Karpas-422 (cell line): Measurements from ENCODE around the gene RALGAPB. TPM values are rescaled to one million over a fixed set of nuclear protein-coding genes. Genes with fewer than 3 reads are reported as not detected.

Experiments
- DNase-seq: peaks from one replicate; pipeline ENCODE4 v3.0.0-alpha.2; 2015
- H2AFZ ChIP-seq: fragments of 200-600 bp; sonication (generic); 2 replicates; pipeline ENCODE4 v1.6.1; 2014; ENCODE audit warnings: antibody characterized with exemption, low read length, mixed read lengths
- H3K27ac ChIP-seq: fragments of 200-600 bp; sonication (generic); 2 replicates; pipeline ENCODE4 v1.5.1; 2014; ENCODE audit warnings: mild to moderate bottlenecking, low read length, moderate library complexity
- H3K27me3 ChIP-seq: fragments of 200-600 bp; sonication (generic); 2 replicates; pipeline ENCODE4 v1.6.1; 2014; ENCODE audit warnings: low read length, mixed read lengths
- H3K36me3 ChIP-seq: fragments of 200-600 bp; sonication (generic); 2 replicates; pipeline ENCODE4 v1.6.1; 2014; ENCODE audit warnings: low read length, mixed read lengths; ENCODE audit not compliant: insufficient read depth
- H3K4me1 ChIP-seq: fragments of 200-600 bp; sonication (generic); 2 replicates; pipeline ENCODE4 v1.6.1; 2014; ENCODE audit warnings: mild to moderate bottlenecking, low read length, mixed read lengths
- H3K4me2 ChIP-seq: fragments of 200-600 bp; sonication (generic); 2 replicates; pipeline ENCODE4 v1.6.1; 2014; ENCODE audit warnings: low read length, low read depth, mild to moderate bottlenecking; ENCODE audit not compliant: poor library complexity, severe bottlenecking
- H3K4me3 ChIP-seq: fragments of 200-600 bp; sonication (generic); 2 replicates; pipeline ENCODE4 v1.5.1; 2014; ENCODE audit warnings: mild to moderate bottlenecking, antibody characterized with exemption, low read length, mixed read lengths
- H3K79me2 ChIP-seq: fragments of 200-600 bp; sonication (generic); 2 replicates; pipeline ENCODE4 v1.6.1; 2014; ENCODE audit warnings: mild to moderate bottlenecking, low read length, mixed read lengths
- H3K9ac ChIP-seq: fragments of 200-600 bp; sonication (generic); 2 replicates; pipeline ENCODE4 v1.6.0; 2014; ENCODE audit warnings: low read length
- H3K9me2 ChIP-seq: fragments of 200-600 bp; sonication (generic), shearing (Covaris generic); replicated peaks from 2 replicates; pipeline ENCODE4 v1.6.0; 2014; ENCODE audit warnings: mild to moderate bottlenecking, low read length, moderate library complexity; ENCODE audit not compliant: insufficient read depth
- H3K9me3 ChIP-seq: fragments of 300-700, 200-600 bp; sonication (generic); 2 replicates; pipeline ENCODE4 v1.6.1; 2014; ENCODE audit warnings: low read length, mixed read lengths
- H4K20me1 ChIP-seq: fragments of 200-600 bp; sonication (generic); 2 replicates; pipeline ENCODE4 v1.6.1; 2014; ENCODE audit warnings: mild to moderate bottlenecking, antibody characterized with exemption, low read length, low read depth; ENCODE audit not compliant: insufficient read depth
- total RNA-seq: library from RNA; depleted of rRNA; stranded (reverse); fragments of >200 nt; shearing (Covaris generic); gene quantifications from 2 replicates; pipeline ENCODE4 v1.2.3, GENCODE V29; 2014; ENCODE audit warnings: low replicate concordance

Gene RALGAPB
- total RNA-seq, 1 experiment from 2014 or later = 58.6 TPM

GRCh38 chr20:38601216-38602184, 128.9 kb downstream of the RALGAPB start, which contains the start of gene ARHGAP40:
Gene ARHGAP40 (plus strand): TSS chr20:38601809.
- no peak within 1 kb of the TSS for H3K4me2 ChIP-seq
- DNase-seq = no peak
- no peak within 1 kb of the TSS for H3K9ac ChIP-seq
- no peaks in the 10 kb centered on the region for H3K27me3 ChIP-seq
- H3K27ac ChIP-seq = no peak within 1 kb of the TSS
- H3K4me3 ChIP-seq = no peak within 1 kb of the TSS
- H3K36me3 ChIP-seq = no peaks in the 10 kb centered on the region
- H4K20me1 ChIP-seq = no peaks in the 10 kb centered on the region
- H3K79me2 ChIP-seq = no peaks in the 10 kb centered on the region
- no peaks in the 10 kb centered on the region for H3K9me3 ChIP-seq
- no peaks in the 10 kb centered on the region for H3K9me2 ChIP-seq
- H3K4me1 ChIP-seq = peaks cover 4% of the 10 kb centered on the region; the same call in 1 of the 2 replicates
- H2AFZ ChIP-seq = no peak within 1 kb of the TSS

DNA sequence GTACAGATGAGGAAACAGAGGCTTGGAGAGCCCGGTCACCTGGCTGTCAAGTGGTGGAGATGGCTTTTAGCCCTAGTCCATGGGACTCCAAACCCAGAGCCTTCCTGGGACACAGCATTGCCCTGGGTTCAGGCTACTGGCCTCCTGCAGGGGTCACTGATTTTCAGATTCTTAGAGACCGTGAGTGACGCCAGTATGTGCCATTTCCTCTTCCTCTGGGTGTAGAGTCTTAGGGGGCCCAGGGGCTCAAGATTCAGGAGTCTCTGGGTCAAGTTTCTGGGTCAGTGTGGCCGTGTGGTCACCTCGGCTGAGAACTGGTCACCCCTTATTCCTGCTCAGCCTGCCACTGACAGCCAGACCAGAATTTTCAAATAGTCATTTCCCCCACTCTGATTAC, 129.5 kb downstream of the RALGAPB start:
- no peak for DNase-seq
- H4K20me1 ChIP-seq = no peaks in the 10 kb centered on the region
- no peaks in the 10 kb centered on the region for H3K27me3 ChIP-seq
- H3K36me3 ChIP-seq = no peaks in the 10 kb centered on the region
- H3K27ac ChIP-seq = no peak overlapping the region
- H2AFZ ChIP-seq = no peak overlapping the region
- H3K4me3 ChIP-seq = no peak overlapping the region
- no peaks in the 10 kb centered on the region for H3K9me3 ChIP-seq
- H3K4me2 ChIP-seq = no peak overlapping the region
- no peaks in the 10 kb centered on the region for H3K79me2 ChIP-seq
- H3K4me1 ChIP-seq = peaks cover 4% of the 10 kb centered on the region; the same call in 1 of the 2 replicates
- no peak overlapping the region for H3K9ac ChIP-seq
- H3K9me2 ChIP-seq = no peaks in the 10 kb centered on the region

DNA sequence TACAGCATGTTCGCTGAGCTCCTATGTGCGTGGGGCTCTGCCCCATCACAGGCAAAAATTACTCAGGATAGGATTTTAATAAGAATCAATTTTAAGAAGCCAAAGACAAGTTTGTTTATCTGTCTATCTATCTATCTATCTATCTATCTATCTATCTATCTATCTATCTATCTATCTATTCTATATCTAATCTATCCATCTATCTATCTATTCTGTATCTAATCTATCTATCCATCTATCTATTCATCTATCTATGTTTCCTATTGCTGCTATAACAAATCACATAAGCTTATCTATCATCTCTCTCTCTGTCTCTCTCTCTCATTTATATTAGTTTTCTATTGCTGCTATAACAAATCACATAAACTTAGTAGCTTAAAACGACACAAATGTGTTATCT, 130.6 kb downstream of the RALGAPB start:
- no peak overlapping the region for H3K4me2 ChIP-seq
- no peak overlapping the region for H3K9ac ChIP-seq
- DNase-seq = no peak
- no peaks in the 10 kb centered on the region for H3K9me2 ChIP-seq
- no peaks in the 10 kb centered on the region for H3K79me2 ChIP-seq
- H3K9me3 ChIP-seq = no peaks in the 10 kb centered on the region
- no peaks in the 10 kb centered on the region for H3K27me3 ChIP-seq
- H3K4me3 ChIP-seq = no peak overlapping the region
- peaks cover 6% of the 10 kb centered on the region for H3K4me1 ChIP-seq
- H4K20me1 ChIP-seq = no peaks in the 10 kb centered on the region
- no peaks in the 10 kb centered on the region for H3K36me3 ChIP-seq
- no peak overlapping the region for H2AFZ ChIP-seq
- H3K27ac ChIP-seq = no peak overlapping the region

- peaks cover 7% of the 10 kb centered on the region for H3K4me1 ChIP-seq
- H3K9ac ChIP-seq = no peak overlapping the region
- H3K36me3 ChIP-seq = no peaks in the 10 kb centered on the region
- no peaks in the 10 kb centered on the region for H3K27me3 ChIP-seq
- no peaks in the 10 kb centered on the region for H4K20me1 ChIP-seq
- no peaks in the 10 kb centered on the region for H3K9me2 ChIP-seq
- no peak overlapping the region for H3K4me3 ChIP-seq
- H3K9me3 ChIP-seq = no peaks in the 10 kb centered on the region
- no peak overlapping the region for H3K27ac ChIP-seq
- no peak for DNase-seq
- H3K79me2 ChIP-seq = no peaks in the 10 kb centered on the region
- H3K4me2 ChIP-seq = no peak overlapping the region
- no peak overlapping the region for H2AFZ ChIP-seq
Observed at GRCh38 chr20:38604873-38605303, 132.2 kb downstream of the RALGAPB start.

- no peaks in the 10 kb centered on the region for H3K36me3 ChIP-seq
- no peak overlapping the region for H3K4me3 ChIP-seq
- no peaks in the 10 kb centered on the region for H3K9me3 ChIP-seq
- H3K9me2 ChIP-seq = no peaks in the 10 kb centered on the region
- H3K27me3 ChIP-seq = no peaks in the 10 kb centered on the region
- no peak overlapping the region for H3K9ac ChIP-seq
- H4K20me1 ChIP-seq = no peaks in the 10 kb centered on the region
- H2AFZ ChIP-seq = no peak overlapping the region
- peaks cover 3% of the 10 kb centered on the region for H3K4me1 ChIP-seq
- no peak for DNase-seq
- no peak overlapping the region for H3K4me2 ChIP-seq
- H3K79me2 ChIP-seq = no peaks in the 10 kb centered on the region
- no peak overlapping the region for H3K27ac ChIP-seq
Observed at GRCh38 chr20:38607351-38607750, 134.7 kb downstream of the RALGAPB start.

DNA sequence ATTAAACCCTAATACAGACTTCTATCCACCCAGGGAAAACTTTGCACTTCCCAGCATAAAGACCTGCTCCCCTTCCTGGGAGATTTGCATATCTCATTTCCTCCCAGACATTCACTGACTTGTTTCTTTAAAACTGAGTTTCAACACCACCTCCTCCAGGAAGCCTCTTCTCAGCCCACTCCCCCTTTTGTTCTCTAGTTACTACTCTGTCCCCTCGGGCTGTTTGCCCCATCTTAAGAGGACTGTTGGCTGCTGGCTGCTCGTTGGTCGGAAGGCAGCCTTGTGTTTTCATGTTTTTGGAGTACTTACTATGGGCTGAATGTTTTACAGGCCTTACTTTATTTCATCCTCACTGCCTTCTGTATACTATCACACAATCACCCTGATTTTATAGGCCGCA, 135.5 kb downstream of the RALGAPB start:
- Histone ChIP-seq H2AFZ (no peak overlapping the region), H3K9ac (no peak overlapping the region), H3K4me3 (no peak overlapping the region), H3K27ac (no peak overlapping the region), H3K9me3 (no peaks in the 10 kb centered on the region), H3K9me2 (no peaks in the 10 kb centered on the region), H4K20me1 (no peaks in the 10 kb centered on the region), H3K4me1 (peaks cover 3% of the 10 kb centered on the region), H3K36me3 (no peaks in the 10 kb centered on the region), H3K4me2 (no peak overlapping the region), H3K79me2 (no peaks in the 10 kb centered on the region), H3K27me3 (no peaks in the 10 kb centered on the region)
- DNase-seq = no peak

GRCh38 chr20:38609815-38610214, 137.2 kb downstream of the RALGAPB start:
- H3K9me3 ChIP-seq = no peaks in the 10 kb centered on the region
- H3K36me3 ChIP-seq = no peaks in the 10 kb centered on the region
- H3K4me2 ChIP-seq = no peak overlapping the region
- H3K4me3 ChIP-seq = no peak overlapping the region
- H3K79me2 ChIP-seq = no peaks in the 10 kb centered on the region
- H3K27me3 ChIP-seq = no peaks in the 10 kb centered on the region
- H3K4me1 ChIP-seq = peaks cover 3% of the 10 kb centered on the region
- H3K9ac ChIP-seq = no peak overlapping the region
- no peak overlapping the region for H3K27ac ChIP-seq
- no peaks in the 10 kb centered on the region for H4K20me1 ChIP-seq
- no peaks in the 10 kb centered on the region for H3K9me2 ChIP-seq
- no peak for DNase-seq
- no peak overlapping the region for H2AFZ ChIP-seq

- H3K9ac ChIP-seq = no peak overlapping the region
Observed at GRCh38 chr20:38610521-38610920, 137.9 kb downstream of the RALGAPB start.

More at GRCh38 chr20:38610521-38610920, 137.9 kb downstream of the RALGAPB start:
- Histone ChIP-seq H3K4me2 (no peak overlapping the region), H4K20me1 (no peaks in the 10 kb centered on the region), H3K4me3 (no peak overlapping the region), H3K9me3 (no peaks in the 10 kb centered on the region), H3K79me2 (no peaks in the 10 kb centered on the region), H3K36me3 (no peaks in the 10 kb centered on the region), H3K27ac (no peak overlapping the region), H3K9me2 (no peaks in the 10 kb centered on the region), H2AFZ (no peak overlapping the region), H3K27me3 (no peaks in the 10 kb centered on the region), H3K4me1 (peaks cover 3% of the 10 kb centered on the region)
- no peak for DNase-seq
